HG03064 (cell line): Measurements from ENCODE around the gene MEI4.
"Not testable (repeated sequence)": the region's sequence is repeated elsewhere in the genome, so short reads cannot be mapped to it uniquely, and the experiment has no call there.

Experiments used
- ATAC-seq: cut with Tn5 transposase; IDR thresholded peaks from one replicate; pipeline ENCODE4 v1.9.1; 2021; ENCODE audit warnings: low read depth; ENCODE audit not compliant: unreplicated experiment

MEI4 gene

GRCh38 chr6:77674211-77674610, 21.4 kb downstream of the MEI4 start:
- no peak for ATAC-seq

GRCh38 chr6:77678048-77678447, 25.2 kb downstream of the MEI4 start:
- ATAC-seq = no peak

GRCh38 chr6:77683515-77683914, 30.7 kb downstream of the MEI4 start:
- ATAC-seq = no peak

GRCh38 chr6:77686931-77687330, 34.1 kb downstream of the MEI4 start:
- no peak for ATAC-seq

- ATAC-seq = no peak
Observed at GRCh38 chr6:77688649-77689048, 35.8 kb downstream of the MEI4 start.

GRCh38 chr6:77700095-77700494, 47.3 kb downstream of the MEI4 start:
- not testable (repeated sequence) for ATAC-seq

- ATAC-seq = no peak
Observed at GRCh38 chr6:77707603-77708002, 54.8 kb downstream of the MEI4 start.

GRCh38 chr6:77715588-77715987, 62.7 kb downstream of the MEI4 start:
- ATAC-seq = no peak

GRCh38 chr6:77716311-77716710, 63.5 kb downstream of the MEI4 start:
- no peak for ATAC-seq

- ATAC-seq = not testable (repeated sequence)
Observed at GRCh38 chr6:77736010-77736409, 83.2 kb downstream of the MEI4 start.

- no peak for ATAC-seq
Observed at GRCh38 chr6:77740380-77740779, 87.5 kb downstream of the MEI4 start.

- not testable (repeated sequence) for ATAC-seq
Observed at GRCh38 chr6:77752156-77752555, 99.3 kb downstream of the MEI4 start.

GRCh38 chr6:77762386-77762785, 109.5 kb downstream of the MEI4 start:
- ATAC-seq = no peak

- no peak for ATAC-seq
Observed at GRCh38 chr6:77763124-77763523, 110.3 kb downstream of the MEI4 start.

- ATAC-seq = no peak
Observed at GRCh38 chr6:77764364-77764763, 111.5 kb downstream of the MEI4 start.

GRCh38 chr6:77773157-77773822, 120.5 kb downstream of the MEI4 start:
- ATAC-seq = no peak

GRCh38 chr6:77774457-77774856, 121.6 kb downstream of the MEI4 start:
- no peak for ATAC-seq

GRCh38 chr6:77776441-77776840, 123.6 kb downstream of the MEI4 start:
- ATAC-seq = no peak

- no peak for ATAC-seq
Observed at GRCh38 chr6:77778527-77778926, 125.7 kb downstream of the MEI4 start.

GRCh38 chr6:77786935-77787629, 134.2 kb downstream of the MEI4 start:
- ATAC-seq = no peak

GRCh38 chr6:77796824-77797809, 144.3 kb downstream of the MEI4 start:
- ATAC-seq = no peak
